SK-N-SH (cell line): ENCODE results near the gene UPK3B.

Experiments used
- EP300 ChIP-seq, 2 experiments: IDR thresholded peaks; 2 replicates each; pipeline versions ENCODE4 v1.4.0 to v1.6.1; 2012; ENCODE audit warnings: borderline replicate concordance in 1 of 2, low read depth in 1 of 2, low read length in 1 of 2
- MXI1 ChIP-seq: IDR thresholded peaks from 2 replicates; pipeline ENCODE4 v1.6.1; 2012; ENCODE audit warnings: mild to moderate bottlenecking, low read depth, low read length, improper control_type of control experiment
- POLR2AphosphoS5 ChIP-seq: IDR thresholded peaks from 2 replicates; pipeline ENCODE4 v1.6.1; 2012; ENCODE audit warnings: low read depth, low read length

GRCh38 chr7:76514926-76515771, 4.8 kb downstream of the UPK3B start:
- TF ChIP-seq MXI1 (no peak), POLR2AphosphoS5 (no peak), EP300 (IDR thresholded peaks at IDR 0.05; ENCODE audit: borderline replicate concordance in 1 of 2, low read depth in 1 of 2, low read length in 1 of 2) (no peak)
